GM10266 (cell line): Measurements from ENCODE around the gene IL18.
"Not testable (repeated sequence)": the region's sequence is repeated elsewhere in the genome, so short reads cannot be mapped to it uniquely, and the experiment has no call there.

Experiments
- DNase-seq: peaks from one replicate; pipeline ENCODE4 v3.0.0; 2012; ENCODE audit errors: extremely low spot score
- TF ChIP-seq, protein P1 (sequence below): IDR thresholded peaks from 2 replicates; pipeline ENCODE4 v1.5.1; 2012; ENCODE audit warnings: mild to moderate bottlenecking, low read depth; ENCODE audit not compliant: control insufficient read depth, insufficient read depth; ENCODE audit errors: missing control alignments

The IL18 gene

DNA sequence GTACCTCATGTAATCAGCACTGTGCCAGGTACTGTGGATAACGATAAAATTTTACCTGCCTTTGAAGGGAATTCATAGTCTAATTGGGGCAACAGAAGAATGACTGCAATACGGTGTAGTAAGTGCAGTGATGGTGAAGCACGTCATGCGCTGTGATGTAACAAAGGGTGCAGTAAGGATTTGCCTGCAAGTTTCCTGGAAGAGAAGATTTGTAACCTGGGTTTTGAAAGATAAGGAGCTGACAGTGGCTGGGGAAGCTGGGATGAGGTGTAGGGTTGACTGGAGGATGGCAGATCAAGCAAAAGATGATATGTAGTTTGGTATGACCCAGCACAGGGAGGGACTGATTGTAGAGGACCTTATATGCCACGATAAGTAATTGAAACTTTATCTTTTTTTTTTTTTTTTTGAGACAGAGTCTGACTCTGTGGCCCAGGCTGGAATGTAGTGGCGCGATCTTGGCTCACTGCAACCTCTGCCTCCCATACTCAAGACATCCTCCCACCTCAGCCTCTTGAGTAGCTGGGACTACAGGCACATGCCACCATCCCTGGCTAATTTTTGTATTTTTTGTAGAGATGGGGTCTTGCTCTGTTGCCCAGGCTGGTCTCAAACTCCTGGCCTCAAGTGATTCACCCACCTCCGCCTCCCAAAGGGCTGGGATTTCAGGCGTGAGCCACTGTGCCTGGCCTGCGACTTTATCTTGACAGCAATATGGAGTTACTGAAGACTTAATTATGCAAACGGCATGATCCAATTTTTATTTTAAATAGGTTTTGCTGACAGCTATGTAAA is 66.0 kb downstream of the IL18 start:
- DNase-seq = no peak
- TF ChIP-seq, protein P1, sequence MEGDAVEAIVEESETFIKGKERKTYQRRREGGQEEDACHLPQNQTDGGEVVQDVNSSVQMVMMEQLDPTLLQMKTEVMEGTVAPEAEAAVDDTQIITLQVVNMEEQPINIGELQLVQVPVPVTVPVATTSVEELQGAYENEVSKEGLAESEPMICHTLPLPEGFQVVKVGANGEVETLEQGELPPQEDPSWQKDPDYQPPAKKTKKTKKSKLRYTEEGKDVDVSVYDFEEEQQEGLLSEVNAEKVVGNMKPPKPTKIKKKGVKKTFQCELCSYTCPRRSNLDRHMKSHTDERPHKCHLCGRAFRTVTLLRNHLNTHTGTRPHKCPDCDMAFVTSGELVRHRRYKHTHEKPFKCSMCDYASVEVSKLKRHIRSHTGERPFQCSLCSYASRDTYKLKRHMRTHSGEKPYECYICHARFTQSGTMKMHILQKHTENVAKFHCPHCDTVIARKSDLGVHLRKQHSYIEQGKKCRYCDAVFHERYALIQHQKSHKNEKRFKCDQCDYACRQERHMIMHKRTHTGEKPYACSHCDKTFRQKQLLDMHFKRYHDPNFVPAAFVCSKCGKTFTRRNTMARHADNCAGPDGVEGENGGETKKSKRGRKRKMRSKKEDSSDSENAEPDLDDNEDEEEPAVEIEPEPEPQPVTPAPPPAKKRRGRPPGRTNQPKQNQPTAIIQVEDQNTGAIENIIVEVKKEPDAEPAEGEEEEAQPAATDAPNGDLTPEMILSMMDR = no peak

DNA sequence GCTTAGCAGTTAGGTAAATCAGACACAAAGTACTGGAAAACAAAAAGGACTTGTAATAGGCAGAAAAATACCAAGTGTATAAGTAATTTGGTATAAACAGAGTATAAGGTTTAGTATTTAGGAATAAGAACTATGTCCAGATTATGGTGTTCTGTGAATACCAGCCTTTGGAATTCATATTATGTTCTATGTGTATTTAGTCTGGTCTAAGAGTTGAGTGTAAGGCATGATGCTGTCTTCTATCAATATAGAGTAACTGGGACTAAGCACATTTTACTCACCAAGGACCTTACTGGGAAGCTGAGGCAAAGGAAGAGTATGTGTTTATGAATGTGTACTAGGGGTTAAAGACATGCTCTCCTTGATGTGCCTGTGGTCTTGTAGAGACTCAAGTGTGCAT is 67.7 kb downstream of the IL18 start:
- TF ChIP-seq, protein P1 = no peak
- no peak for DNase-seq

DNA sequence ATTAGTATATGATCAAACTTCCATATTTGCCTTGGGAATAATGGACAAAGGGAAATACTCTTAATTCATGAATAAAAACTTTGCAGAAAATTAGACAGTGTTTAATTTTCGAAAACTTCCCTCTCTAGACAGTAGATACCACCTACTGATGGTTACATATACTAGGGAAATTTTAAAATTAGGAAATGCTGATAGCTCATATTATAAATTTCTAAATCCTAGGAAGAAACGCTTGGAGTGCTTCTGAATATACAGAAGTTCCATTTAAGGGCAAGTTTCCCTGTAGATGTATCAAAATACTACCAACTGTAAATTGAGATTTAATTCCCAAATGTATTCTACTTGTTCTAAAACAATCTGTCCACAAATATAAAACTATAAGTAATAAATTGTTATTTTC is 68.6 kb downstream of the IL18 start:
- not testable (repeated sequence) for DNase-seq
